HG02678 (cell line): ENCODE measurements around the gene GTF3C1.

Source experiments
- ATAC-seq: cut with Tn5 transposase; IDR thresholded peaks from one replicate; pipeline ENCODE4 v1.9.1; 2021; ENCODE audit warnings: mild to moderate bottlenecking, moderate library complexity; ENCODE audit not compliant: unreplicated experiment

The GTF3C1 gene

GRCh38 chr16:27520982-27521673, 28.6 kb downstream of the GTF3C1 start:
- ATAC-seq: no peak

- ATAC-seq: no peak
Observed at GRCh38 chr16:27518226-27518625, 31.5 kb downstream of the GTF3C1 start.

GRCh38 chr16:27517664-27518063, 32.0 kb downstream of the GTF3C1 start:
- ATAC-seq: no peak

GRCh38 chr16:27516365-27516764, 33.3 kb downstream of the GTF3C1 start:
- no peak for ATAC-seq

- ATAC-seq: no peak
Observed at GRCh38 chr16:27515874-27516353, 33.8 kb downstream of the GTF3C1 start.

GRCh38 chr16:27514806-27515205, 34.9 kb downstream of the GTF3C1 start:
- ATAC-seq: no peak

GRCh38 chr16:27511657-27512448, 37.9 kb downstream of the GTF3C1 start:
- ATAC-seq: no peak

- ATAC-seq: no peak
Observed at GRCh38 chr16:27508476-27508875, 41.2 kb downstream of the GTF3C1 start.

GRCh38 chr16:27506771-27507170, 42.9 kb downstream of the GTF3C1 start:
- no peak for ATAC-seq

- ATAC-seq: no peak
Observed at GRCh38 chr16:27505297-27506236, 44.1 kb downstream of the GTF3C1 start.

- ATAC-seq: no peak
Observed at GRCh38 chr16:27503662-27504061, 46.1 kb downstream of the GTF3C1 start.

GRCh38 chr16:27500801-27501200, 48.9 kb downstream of the GTF3C1 start:
- ATAC-seq: no peak

GRCh38 chr16:27499659-27500055, 50.1 kb downstream of the GTF3C1 start:
- ATAC-seq: no peak

GRCh38 chr16:27498916-27499658, 50.6 kb downstream of the GTF3C1 start:
- no peak for ATAC-seq

- ATAC-seq: no peak
Observed at GRCh38 chr16:27498031-27498825, 51.5 kb downstream of the GTF3C1 start.

- no peak for ATAC-seq
Observed at GRCh38 chr16:27495191-27495590, 54.5 kb downstream of the GTF3C1 start.

GRCh38 chr16:27492588-27492979, 57.1 kb downstream of the GTF3C1 start:
- ATAC-seq: no peak

- no peak for ATAC-seq
Observed at GRCh38 chr16:27491894-27492587, 57.7 kb downstream of the GTF3C1 start.

- ATAC-seq: no peak
Observed at GRCh38 chr16:27489906-27490305, 59.8 kb downstream of the GTF3C1 start.
